ENCODE results near the gene KRTAP6-2. TPM values are rescaled to one million over a fixed set of nuclear protein-coding genes. Genes with fewer than 3 reads are reported as not detected.

KRTAP6-2 gene
- total RNA-seq = not detected in 2 replicates

- no peak for DNase-seq (ENCODE audit: low read depth in 2 of 2)
Observed at GRCh38 chr21:30598802-30599201, at the start of gene KRTAP6-2. Gene KRTAP6-2 (minus strand): TSS chr21:30598902. CDS start chr21:30598874, 28 bp downstream.

DNA sequence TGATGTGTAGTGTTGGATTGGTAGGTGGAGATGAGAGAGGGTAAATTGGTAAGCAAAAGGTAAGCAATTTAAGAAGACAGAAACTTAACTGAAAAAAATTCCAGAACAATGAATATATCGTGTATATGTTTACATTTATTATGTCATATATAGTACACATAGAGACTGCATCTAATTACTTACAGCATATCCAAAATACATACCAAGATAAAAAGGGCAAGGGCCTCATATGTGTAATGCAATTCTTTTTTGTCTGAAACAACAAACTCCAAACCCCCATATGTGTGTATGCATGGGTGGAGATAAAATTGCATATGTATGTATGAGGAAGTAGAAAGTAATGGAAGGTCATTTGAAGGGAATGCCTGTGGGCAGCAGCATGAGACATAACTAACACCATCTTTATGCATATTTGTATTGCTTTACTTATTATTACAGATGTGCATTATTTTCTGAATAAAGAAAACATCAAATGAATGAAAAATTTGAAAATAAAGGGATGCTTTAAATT lies 48.3 kb upstream of the KRTAP6-2 start:
- DNase-seq (ENCODE audit: low read depth in 2 of 2) = no peak

- no peak for DNase-seq (ENCODE audit: low read depth in 2 of 2)
Observed at GRCh38 chr21:30642564-30642963, 43.9 kb upstream of the KRTAP6-2 start, which contains the start of gene KRTAP20-3. Gene KRTAP20-3 (plus strand): TSS chr21:30642864.

- no peak for DNase-seq (ENCODE audit: low read depth in 2 of 2)
Observed at GRCh38 chr21:30638686-30639085, 40.0 kb upstream of the KRTAP6-2 start.

DNA sequence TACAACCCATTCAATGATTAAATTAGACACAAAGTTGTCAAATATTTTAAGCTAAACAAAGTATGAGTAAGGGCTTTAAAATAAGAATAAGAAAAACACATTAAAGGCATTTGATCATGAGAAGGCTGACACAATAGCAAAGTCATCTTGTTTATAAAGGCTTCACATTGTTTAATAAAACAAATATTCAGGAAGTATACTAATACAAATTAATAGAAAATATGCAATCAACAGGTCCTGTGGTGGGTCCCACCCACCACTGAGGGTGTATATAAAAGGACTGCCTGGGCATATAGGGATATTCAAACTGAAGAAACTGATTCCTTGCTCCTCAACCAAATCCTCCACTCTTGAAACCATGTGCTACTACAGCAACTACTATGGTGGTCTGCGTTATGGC lies 36.2 kb upstream of the KRTAP6-2 start, which contains the start of gene KRTAP20-2:
Gene KRTAP20-2, plus strand, starts transcription at position 301 of the 400 bp plus-strand sequence. Its CDS starts 58 bp downstream, at position 359.
- no peak for DNase-seq (ENCODE audit: low read depth in 2 of 2)

DNA sequence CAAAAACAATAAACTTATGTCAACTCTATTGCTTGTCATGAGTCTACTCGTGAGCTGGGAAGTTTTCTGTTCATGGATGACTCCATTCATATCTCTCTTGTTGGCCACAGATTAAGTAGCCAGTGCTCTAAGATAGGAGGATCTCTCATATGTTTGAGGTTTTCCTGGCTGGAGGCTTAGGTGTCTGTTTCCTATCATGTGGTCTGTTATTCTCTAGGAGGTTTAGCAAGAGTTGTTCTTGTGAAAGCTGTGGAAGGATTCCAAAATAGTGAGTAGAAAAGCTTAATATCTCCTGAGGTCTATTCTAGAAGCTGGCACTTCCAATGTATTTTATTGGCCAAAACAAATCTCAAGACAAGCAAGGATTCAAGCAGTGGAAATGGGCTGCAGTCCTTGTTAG lies 30.5 kb upstream of the KRTAP6-2 start:
- DNase-seq (ENCODE audit: low read depth in 2 of 2) = no peak

- DNase-seq (ENCODE audit: low read depth in 2 of 2) = no peak
Observed at GRCh38 chr21:30628109-30628508, 29.4 kb upstream of the KRTAP6-2 start.

DNA sequence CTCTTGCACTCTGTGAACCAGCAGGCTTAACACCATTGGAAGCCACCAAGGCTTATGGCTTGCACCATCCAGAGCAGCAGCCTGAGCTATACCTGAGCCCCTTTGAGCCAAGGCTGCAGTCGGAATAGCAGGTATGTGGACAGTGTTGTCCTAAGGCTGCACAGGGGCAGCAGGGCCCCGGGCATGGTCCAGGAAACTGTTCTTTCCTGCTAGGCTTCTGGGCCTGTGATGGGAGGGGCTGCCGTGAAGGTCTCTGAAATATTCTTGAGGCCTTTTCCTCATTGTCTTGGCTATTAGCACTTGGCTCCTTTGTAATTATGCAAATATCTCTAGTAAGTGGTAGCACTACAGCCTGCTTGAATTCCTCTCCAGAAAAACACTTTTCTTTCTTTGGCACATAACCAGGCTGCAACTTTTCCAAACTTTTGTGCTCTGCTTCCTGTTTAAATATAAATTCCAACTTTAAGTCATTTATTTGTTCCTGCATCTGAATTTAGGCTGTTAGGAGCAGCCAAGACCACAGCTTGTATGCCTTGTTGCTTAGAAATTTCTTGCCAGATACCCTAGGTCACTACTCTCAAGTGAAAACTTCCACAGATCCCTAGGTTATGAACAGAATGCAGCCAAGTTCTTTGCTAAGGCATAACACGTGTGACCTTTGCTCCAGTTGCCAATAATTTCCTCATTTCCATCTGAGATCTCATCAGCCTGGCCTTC lies 26.9 kb upstream of the KRTAP6-2 start:
- no peak for DNase-seq (ENCODE audit: low read depth in 2 of 2)

DNA sequence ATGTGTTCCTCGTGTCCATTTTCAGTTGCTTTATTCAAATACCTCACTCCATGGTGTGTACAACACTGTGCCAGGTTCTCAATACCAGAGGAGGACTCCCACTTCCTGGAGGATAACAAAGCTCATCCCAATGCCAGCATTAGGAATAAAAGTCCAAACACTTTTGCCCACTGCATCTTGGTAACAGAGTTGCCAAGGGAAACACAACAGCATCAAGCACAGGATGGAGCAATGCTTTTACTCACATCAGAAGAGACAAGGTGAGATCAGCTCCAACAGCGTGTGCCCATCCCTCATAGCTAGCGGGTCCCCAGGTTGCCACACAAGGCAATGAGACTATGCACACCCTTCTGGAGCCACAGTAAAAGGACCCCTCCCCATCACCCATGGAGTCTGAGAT lies 24.7 kb upstream of the KRTAP6-2 start:
- DNase-seq (ENCODE audit: low read depth in 2 of 2) = no peak

GRCh38 chr21:30620522-30620921 lies 21.8 kb upstream of the KRTAP6-2 start, which contains the start of gene KRTAP20-4:
Gene KRTAP20-4 (plus strand): TSS chr21:30620627.
- no peak for DNase-seq (ENCODE audit: low read depth in 2 of 2)

DNA sequence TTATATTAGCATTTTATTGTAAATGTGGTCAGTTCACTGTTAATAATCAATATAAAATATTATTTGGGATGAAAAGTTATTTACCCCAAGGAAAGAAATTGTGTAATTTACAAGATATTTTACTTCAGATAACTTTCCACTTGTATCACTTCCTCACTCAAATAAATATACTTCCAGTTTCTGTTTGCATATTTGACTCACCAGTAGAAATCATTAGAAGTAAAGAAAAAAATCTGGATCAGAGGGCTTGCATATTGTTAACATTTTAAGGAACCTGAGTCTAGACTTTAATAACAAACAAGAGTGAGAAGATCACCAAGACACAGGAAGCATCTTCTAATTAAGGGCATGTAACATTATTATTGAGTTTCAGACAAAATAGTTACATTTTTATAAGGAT lies 21.4 kb upstream of the KRTAP6-2 start:
- DNase-seq (ENCODE audit: low read depth in 2 of 2) = no peak

GRCh38 chr21:30616125-30616524 lies 17.4 kb upstream of the KRTAP6-2 start, which contains the start of gene KRTAP20-1:
Gene KRTAP20-1 (plus strand): TSS chr21:30616425. CDS start chr21:30616455, 30 bp downstream.
- DNase-seq (ENCODE audit: low read depth in 2 of 2) = no peak

- no peak for DNase-seq (ENCODE audit: low read depth in 2 of 2)
Observed at GRCh38 chr21:30615199-30615598, 16.5 kb upstream of the KRTAP6-2 start.

DNA sequence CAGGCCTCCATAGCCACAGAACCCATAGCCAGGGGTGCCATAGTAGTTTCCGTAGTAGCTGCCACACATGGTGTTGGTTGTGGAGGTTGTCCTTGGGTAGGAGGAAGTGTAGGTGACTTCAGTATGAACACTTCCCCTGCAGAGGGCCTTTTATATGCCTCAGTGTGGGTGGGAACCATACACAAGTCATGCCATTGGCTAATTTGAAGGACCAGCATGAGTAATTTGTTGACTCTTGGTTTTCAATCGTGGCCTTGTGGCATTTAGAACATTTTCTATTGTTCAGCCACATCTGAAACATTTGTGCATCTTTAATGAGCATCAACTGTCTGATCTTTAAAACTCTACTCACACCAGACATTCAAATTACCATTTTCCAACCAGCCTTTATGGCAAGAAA lies 15.1 kb upstream of the KRTAP6-2 start, which contains the start of gene KRTAP6-1:
Gene KRTAP6-1, minus strand, starts transcription at position 95 of the 400 bp plus-strand sequence. Its CDS starts 26 bp downstream, at position 69.
- no peak for DNase-seq (ENCODE audit: low read depth in 2 of 2)

GRCh38 chr21:30612132-30612531 lies 13.4 kb upstream of the KRTAP6-2 start:
- no peak for DNase-seq (ENCODE audit: low read depth in 2 of 2)

DNA sequence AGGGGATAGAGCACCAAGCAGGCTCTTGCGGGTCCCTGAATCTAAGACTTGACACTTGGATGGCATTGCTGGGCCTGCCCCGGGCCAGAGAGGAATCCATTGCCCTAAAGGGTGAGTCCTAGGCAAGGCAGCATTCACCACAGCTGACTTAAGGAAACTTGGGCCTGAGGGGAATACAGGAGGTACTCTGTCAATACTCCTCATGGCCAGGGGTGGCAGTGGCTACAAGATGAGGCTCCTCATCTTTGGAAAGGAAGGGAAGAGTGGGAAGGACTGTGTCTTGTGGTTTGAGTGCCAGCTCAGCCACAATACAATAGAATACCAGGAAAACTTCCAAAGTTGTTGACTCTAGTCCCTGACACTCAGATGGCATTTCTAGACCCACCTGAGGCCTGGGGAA lies 7.3 kb upstream of the KRTAP6-2 start:
- DNase-seq (ENCODE audit: low read depth in 2 of 2) = no peak

- no peak for DNase-seq (ENCODE audit: low read depth in 2 of 2)
Observed at GRCh38 chr21:30600787-30601186, 2.1 kb upstream of the KRTAP6-2 start, which contains the start of gene KRTAP22-1. Gene KRTAP22-1 (plus strand): TSS chr21:30601087.

DNA sequence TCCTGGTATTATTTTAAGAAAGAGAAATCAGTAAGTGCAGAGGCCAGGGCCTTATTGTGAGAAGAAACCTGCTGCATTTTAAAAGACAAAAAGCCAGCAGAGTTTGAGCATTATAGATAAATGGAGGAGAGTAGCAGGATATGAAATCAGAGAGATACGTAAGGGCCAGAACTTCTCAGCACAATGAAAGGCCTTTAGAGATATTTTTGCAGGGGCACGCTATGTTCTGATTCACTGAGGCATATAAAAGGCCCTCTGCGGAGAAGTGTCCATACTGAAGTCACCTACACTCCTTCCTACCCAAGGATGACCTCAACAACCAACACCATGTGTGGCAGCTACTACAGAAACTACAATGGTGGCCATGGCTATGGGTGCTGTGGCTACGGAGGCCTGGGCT lies 6.6 kb downstream of the KRTAP6-2 start, which contains the start of gene KRTAP6-3:
Gene KRTAP6-3, plus strand, starts transcription at position 301 of the 400 bp plus-strand sequence. Its CDS starts 6 bp downstream, at position 307.
- no peak for DNase-seq (ENCODE audit: low read depth in 2 of 2)

- DNase-seq (ENCODE audit: low read depth in 2 of 2) = no peak
Observed at GRCh38 chr21:30590297-30590696, 8.4 kb downstream of the KRTAP6-2 start, which contains the start of gene KRTAP22-2. Gene KRTAP22-2 (minus strand): TSS chr21:30590397.

DNA sequence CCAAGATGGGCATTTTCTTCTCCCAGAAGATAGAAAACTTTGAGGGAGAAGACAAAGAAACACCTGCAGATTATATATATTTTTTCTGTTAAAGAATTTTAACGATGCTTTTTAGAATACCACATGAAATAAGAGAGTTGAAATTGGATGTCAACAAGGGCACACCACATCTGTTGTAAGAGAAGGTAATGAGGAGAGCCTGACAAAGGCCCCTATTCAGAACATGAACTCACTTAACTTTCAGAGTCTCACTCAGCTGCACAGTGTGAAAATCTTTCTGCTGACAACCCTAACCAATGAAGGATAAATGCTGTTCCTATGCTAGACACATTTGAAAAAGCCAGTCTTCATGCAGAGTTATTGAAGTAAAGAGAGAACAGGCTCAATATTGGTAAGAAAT lies 15.8 kb downstream of the KRTAP6-2 start:
- no peak for DNase-seq (ENCODE audit: low read depth in 2 of 2)

DNA sequence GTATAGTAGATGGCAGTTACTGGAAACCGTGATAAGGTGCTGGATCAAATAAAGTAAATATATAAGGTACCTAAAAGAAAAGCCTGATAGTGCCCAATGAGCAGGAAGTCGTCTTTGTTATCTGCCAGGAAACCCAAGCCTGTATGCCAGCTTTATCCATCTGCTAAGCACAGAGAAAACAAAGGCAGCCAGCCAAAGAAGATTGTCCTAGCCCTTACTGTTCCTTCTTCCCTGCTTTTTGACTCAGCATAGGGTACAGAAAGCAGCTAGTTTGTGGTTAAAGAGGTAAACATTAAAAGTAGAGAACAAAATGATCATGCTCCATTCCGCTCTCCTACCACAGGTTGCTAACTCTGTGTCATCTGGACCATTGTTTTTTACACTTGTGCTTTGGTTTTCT lies 18.6 kb downstream of the KRTAP6-2 start:
- no peak for DNase-seq (ENCODE audit: low read depth in 2 of 2)

- no peak for DNase-seq (ENCODE audit: low read depth in 2 of 2)
Observed at GRCh38 chr21:30579346-30579745, 19.4 kb downstream of the KRTAP6-2 start.

DNA sequence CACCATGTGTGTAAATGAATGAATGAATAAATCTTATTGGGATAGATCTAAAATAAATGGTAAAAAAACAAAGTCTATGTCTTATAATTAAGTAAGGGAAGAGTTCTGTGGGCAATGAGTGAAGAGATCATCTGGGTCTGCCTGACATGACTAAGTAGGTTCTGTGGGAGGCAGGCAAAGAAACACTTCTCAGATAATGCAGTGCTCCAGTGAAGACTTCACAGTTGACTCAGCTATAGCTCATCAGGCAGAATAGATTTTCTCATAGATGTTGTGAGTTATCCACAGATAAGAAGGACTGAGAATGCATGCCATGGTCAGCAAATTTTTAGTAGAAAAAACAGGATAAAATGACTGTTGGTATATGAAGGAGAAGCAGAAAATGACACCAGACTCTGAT lies 20.9 kb downstream of the KRTAP6-2 start:
- no peak for DNase-seq (ENCODE audit: low read depth in 2 of 2)

Measured in dermis microvascular lymphatic vessel endothelial cell (primary cell).